Tibial nerve (tissue), 4 donors: Measurements from ENCODE around the gene RUFY4. TPM values are rescaled to one million over a fixed set of nuclear protein-coding genes. Genes with fewer than 3 reads are reported as not detected.

Experiments
- DNase-seq, 2 donors: peaks; one replicate each; pipeline ENCODE4 v3.0.0-alpha.2; 2019; ENCODE audit warnings: low spot score in 2 of 2
- H3K27ac ChIP-seq, 4 donors: fragments of 200-600 bp; sonication (generic) in 3 of 4; one replicate each; pipeline ENCODE4 v1.5.1; 2017 to 2019; ENCODE audit warnings: mild to moderate bottlenecking in 1 of 4
- H3K27me3 ChIP-seq, 2 donors: fragments of 200-600 bp; sonication (generic) in 1 of 2; one replicate each; pipeline versions ENCODE4 v1.5.1 to v1.6.0; 2017 to 2019
- H3K36me3 ChIP-seq, 3 donors: fragments of 200-600 bp; sonication (generic); one replicate each; pipeline ENCODE4 v1.5.1; 2018 to 2019
- H3K4me1 ChIP-seq, 4 donors: fragments of 200-600 bp; sonication (generic) in 3 of 4; one replicate each; pipeline ENCODE4 v1.5.1; 2017 to 2019
- H3K4me3 ChIP-seq, 4 donors: fragments of 200-600 bp; sonication (generic) in 3 of 4; one replicate each; pipeline ENCODE4 v1.5.1; 2017 to 2019; ENCODE audit warnings: mild to moderate bottlenecking in 1 of 4, moderate library complexity in 1 of 4
- H3K9me3 ChIP-seq, 4 donors: fragments of 200-600 bp; sonication (generic) in 3 of 4; one replicate each; pipeline ENCODE4 v1.5.1; 2017 to 2019
- EP300 ChIP-seq, 2 donors: sonication (generic); formaldehyde crosslinking; IDR thresholded peaks; one replicate each; pipeline ENCODE4 v1.6.1; 2017; ENCODE audit warnings: antibody characterized with exemption in 2 of 2, mild to moderate bottlenecking in 1 of 2
- POLR2A ChIP-seq, 2 donors: fragments of 450-650 bp; IDR thresholded peaks; one replicate each; pipeline ENCODE4 v1.6.1; 2017; ENCODE audit warnings: antibody characterized with exemption in 2 of 2, mild to moderate bottlenecking in 2 of 2, moderate library complexity in 2 of 2
- WGBS, 2 donors: methylation state at CpG; one replicate each; pipeline ENCODE4 v1.1.5; 2018; 5-methylcytosine and 5-hydroxymethylcytosine counted together
- total RNA-seq, 4 donors: library from RNA; depleted of rRNA; stranded (reverse); fragments of >200 nt; gene quantifications; one replicate each; pipeline ENCODE4 v1.1.0, GENCODE V29; 2016
- TF ChIP-seq, protein P1 (sequence below), 5 experiments: fragments of 200-600 bp in 3 of 5; fragments of 450-650 bp in 2 of 5; sonication (generic) in 3 of 5; IDR thresholded peaks; one replicate each; pipeline ENCODE4 v1.5.1; 2016 to 2019; ENCODE audit warnings: antibody characterized with exemption in 5 of 5, mild to moderate bottlenecking in 3 of 5, moderate library complexity in 2 of 5

Gene RUFY4
- total RNA-seq, 4 donors from 2014 or later = not detected

DNA sequence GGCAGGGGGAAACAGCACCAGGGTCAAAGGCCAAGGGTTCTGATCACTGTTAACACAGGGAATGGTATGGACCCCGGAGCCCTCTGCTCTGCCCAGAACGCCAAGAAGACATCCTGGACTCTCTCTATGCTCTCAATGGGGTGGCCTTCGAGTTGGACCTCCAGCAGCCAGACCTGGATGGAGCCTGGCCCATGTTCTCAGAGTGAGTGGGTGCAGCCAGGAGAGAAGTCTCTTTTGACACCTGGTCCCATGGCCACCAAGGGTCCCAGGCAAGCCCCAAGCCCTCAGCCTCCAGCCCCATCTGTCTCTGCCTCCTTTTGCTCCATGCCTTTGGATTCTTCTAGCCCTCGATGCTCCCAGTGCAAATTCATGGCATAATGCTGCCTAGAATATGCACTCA is 4.1 kb downstream of the RUFY4 start:
- 84 to 85% methylated on average over 3 to 4 of the region's 4 CpGs for WGBS, 2 donors
- TF ChIP-seq, protein P1, sequence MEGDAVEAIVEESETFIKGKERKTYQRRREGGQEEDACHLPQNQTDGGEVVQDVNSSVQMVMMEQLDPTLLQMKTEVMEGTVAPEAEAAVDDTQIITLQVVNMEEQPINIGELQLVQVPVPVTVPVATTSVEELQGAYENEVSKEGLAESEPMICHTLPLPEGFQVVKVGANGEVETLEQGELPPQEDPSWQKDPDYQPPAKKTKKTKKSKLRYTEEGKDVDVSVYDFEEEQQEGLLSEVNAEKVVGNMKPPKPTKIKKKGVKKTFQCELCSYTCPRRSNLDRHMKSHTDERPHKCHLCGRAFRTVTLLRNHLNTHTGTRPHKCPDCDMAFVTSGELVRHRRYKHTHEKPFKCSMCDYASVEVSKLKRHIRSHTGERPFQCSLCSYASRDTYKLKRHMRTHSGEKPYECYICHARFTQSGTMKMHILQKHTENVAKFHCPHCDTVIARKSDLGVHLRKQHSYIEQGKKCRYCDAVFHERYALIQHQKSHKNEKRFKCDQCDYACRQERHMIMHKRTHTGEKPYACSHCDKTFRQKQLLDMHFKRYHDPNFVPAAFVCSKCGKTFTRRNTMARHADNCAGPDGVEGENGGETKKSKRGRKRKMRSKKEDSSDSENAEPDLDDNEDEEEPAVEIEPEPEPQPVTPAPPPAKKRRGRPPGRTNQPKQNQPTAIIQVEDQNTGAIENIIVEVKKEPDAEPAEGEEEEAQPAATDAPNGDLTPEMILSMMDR (IDR thresholded peaks at IDR 0.05) = no peak
- no peak for TF ChIP-seq EP300 (IDR thresholded peaks at IDR 0.05)
- TF ChIP-seq POLR2A (IDR thresholded peaks at IDR 0.05) = no peak
- Histone ChIP-seq H3K9me3 (no peaks in the 10 kb centered on the region), H3K27ac (no peak overlapping the region), H3K36me3 (no peaks in the 10 kb centered on the region), H3K4me3 (no peak overlapping the region), H3K27me3 (peaks cover 0 to 4% of the 10 kb centered on the region in 2 donors), H3K4me1 (peaks cover 0 to 8% (median 2%) of the 10 kb centered on the region in 4 donors)
- DNase-seq = no peak

DNA sequence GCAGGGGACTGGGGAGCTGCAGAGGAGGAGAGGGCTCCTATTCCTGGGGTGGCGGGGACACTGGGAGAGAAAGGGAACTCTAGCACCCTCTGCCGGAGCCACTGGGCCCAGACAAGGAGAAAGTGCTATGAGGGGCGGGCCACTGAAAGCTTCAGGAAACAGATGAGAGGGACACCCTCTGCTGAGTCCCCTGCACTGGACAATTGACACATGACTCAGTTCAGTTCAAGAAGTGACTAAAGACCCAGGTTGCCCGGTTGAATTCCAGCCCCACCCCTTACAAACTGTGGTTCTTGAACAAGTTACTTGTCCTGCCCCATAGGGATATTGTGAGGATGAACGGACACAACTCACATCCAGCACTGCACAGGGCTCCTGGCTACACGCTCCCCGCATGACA is 5.0 kb downstream of the RUFY4 start:
- Histone ChIP-seq H3K27ac (no peak overlapping the region), H3K27me3 (no peaks in the 10 kb centered on the region), H3K4me3 (no peak overlapping the region), H3K36me3 (no peaks in the 10 kb centered on the region), H3K4me1 (peaks cover 0 to 2% (median 0%) of the 10 kb centered on the region in 4 donors), H3K9me3 (no peaks in the 10 kb centered on the region)
- WGBS, 2 donors = 54 to 59% methylated on average over 7 of the region's 7 CpGs
- DNase-seq = no peak
- TF ChIP-seq EP300 (IDR thresholded peaks at IDR 0.05) (no peak), POLR2A (IDR thresholded peaks at IDR 0.05) (no peak)
- TF ChIP-seq, protein P1 (IDR thresholded peaks at IDR 0.05) = peak in 3 of 5 experiments; percentile 28 to 34 (median 31)

DNA sequence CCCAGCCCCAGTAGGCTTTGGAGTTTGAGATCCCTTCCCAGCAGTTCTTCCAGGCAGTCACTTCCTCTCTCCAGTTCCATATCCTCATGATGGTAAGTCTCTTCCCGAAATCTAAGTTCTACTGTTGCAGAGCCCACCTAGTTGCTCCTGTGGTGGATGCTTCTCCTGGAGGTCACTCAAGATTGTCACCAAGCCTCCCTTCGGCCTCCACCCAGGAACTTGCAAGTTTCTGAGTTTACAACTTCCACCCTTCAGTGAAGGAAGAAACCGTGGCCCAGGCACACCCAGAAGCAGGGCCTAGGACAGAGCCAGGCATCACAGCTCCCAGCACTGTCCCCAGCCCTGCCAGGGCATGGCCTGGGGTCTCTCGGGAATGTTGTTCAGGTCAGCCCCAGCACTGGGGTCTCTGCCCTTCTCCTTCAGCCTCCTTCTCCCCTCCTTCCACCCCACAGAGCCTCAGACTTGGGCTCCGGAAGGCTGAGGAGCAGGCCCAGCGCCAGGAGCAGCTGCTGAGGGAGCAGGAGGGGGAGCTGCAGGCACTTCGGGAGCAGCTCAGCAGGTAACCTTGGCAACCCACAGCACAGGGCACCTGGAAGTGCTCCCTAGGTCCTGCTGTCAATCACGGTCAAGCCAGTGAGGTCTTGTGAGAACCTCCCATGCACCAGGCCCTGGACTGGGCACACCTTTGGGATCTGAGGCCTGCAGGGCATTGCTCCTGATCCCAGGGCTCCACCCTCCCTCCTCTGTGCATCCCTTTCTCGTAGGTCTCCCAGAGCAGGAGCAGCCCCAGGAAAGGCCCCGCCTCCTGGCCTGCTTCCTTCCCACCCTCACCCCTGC is 7.1 kb downstream of the RUFY4 start:
- H3K27me3 ChIP-seq = no peaks in the 10 kb centered on the region
- no peak for DNase-seq
- H3K9me3 ChIP-seq = no peaks in the 10 kb centered on the region
- TF ChIP-seq EP300 (IDR thresholded peaks at IDR 0.05) (no peak), POLR2A (IDR thresholded peaks at IDR 0.05) (no peak)
- TF ChIP-seq, protein P1 (IDR thresholded peaks at IDR 0.05) = no peak
- H3K27ac ChIP-seq = no peak overlapping the region
- no peaks in the 10 kb centered on the region for H3K36me3 ChIP-seq
- no peaks in the 10 kb centered on the region for H3K4me1 ChIP-seq
- 72 to 76% methylated on average over 8 to 10 of the region's 10 CpGs for WGBS, 2 donors
- H3K4me3 ChIP-seq = no peak overlapping the region

DNA sequence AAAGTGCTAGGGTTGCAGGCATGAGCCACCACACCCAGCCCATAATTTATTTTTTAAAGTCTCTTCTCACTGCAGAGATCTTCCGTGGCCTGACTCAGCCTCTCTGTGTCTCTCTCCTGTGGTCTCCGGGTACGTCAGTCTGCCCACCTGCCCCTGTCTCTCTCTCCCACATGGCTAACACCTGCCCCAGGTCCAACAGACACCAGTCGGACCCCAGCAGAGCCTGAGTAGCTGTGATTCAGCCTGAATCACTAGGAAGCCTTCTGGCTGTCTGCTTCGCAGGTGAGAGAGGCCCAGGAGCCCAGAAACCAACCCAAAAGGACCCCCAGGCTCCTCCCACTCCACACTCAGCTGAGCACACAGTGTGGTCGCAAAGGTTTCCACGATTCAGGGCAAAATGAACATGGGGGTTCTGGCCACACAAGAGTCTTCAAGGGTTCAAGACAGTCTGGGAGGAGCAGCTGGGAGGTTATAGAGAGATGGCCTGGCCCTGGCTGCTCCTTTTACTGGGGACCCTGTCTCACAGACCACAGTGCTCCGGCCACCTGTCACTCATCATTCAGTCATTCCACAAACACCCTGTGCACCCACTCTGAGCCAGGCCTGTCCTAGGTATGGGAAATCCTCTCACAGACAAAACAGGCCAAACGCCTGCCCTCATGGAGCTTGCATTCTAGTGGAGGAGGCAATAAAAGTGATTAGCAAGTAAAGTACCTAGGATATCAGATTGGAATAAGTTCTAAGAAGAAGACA is 8.6 kb downstream of the RUFY4 start:
- TF ChIP-seq, protein P1 (IDR thresholded peaks at IDR 0.05) = no peak
- TF ChIP-seq POLR2A (IDR thresholded peaks at IDR 0.05) = no peak
- TF ChIP-seq EP300 (IDR thresholded peaks at IDR 0.05) = no peak
- WGBS, 2 donors = 91 to 95% methylated on average over 8 of the region's 9 CpGs
- Histone ChIP-seq H3K4me1 (no peaks in the 10 kb centered on the region), H3K36me3 (no peaks in the 10 kb centered on the region), H3K27me3 (no peaks in the 10 kb centered on the region), H3K27ac (no peak overlapping the region), H3K4me3 (no peak overlapping the region), H3K9me3 (no peaks in the 10 kb centered on the region)
- DNase-seq = no peak
